GM12878 (cell line): ENCODE measurements around the gene PRDM16.

Experiments
- FOXK2 ChIP-seq: fragments of 450-650 bp; IDR thresholded peaks from 2 replicates; pipeline ENCODE4 v1.6.1; 2017; ENCODE audit warnings: mild to moderate bottlenecking, moderate library complexity
- SIN3A ChIP-seq: IDR thresholded peaks from 2 replicates; pipeline ENCODE4 v1.6.1; 2012; ENCODE audit warnings: low read depth, low read length, improper control_type of control experiment
- TAF1 ChIP-seq: IDR thresholded peaks from 2 replicates; pipeline ENCODE4 v1.6.1; 2011; ENCODE audit warnings: mild to moderate bottlenecking, low read depth, low read length, borderline replicate concordance

DNA sequence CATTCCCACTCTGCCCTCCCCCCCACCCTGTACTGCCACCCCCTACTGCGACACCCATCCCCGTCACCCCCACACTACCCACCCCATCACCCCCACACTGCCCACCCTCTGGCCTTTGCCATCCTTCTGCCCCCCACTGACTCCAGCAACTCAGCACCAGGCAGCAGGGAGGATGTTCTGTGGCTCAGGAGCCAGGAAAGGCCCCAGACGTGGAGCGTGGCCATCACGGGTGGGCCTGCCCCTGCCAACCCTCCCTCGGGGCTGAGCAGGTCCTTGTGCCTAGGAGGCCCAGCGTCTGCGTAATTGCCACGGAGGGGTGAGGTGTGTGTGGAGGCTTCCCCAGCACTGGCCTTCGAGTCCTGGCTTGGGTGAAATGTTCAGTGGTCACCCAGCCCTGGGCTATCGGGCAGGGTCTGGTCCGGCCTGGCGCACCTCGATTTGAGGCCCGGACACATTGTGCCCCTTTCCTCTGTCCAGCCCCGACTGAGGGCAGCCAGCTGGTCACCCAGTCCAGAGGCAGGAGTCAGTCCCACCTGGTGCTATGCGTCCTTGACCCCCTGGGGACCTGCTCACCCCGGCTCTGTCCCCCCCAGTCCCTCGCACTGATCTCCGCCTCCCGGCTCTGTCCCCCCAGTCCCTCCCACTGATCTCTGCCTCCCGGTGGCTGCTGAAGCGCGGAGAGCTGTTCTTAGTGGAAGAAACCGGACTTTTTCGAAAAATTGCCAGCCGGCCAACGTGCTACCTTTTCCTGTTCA lies 408.4 kb downstream of the PRDM16 start:
- TF ChIP-seq SIN3A (no peak), TAF1 (no peak), FOXK2 (no peak)
